ENCODE measurements around the gene GALNT1. TPM values are rescaled to one million over a fixed set of nuclear protein-coding genes. Genes with fewer than 3 reads are reported as not detected.

Gene GALNT1
- total RNA-seq, 6 donors from 2014 or later, result 15.0 to 70.9 (median 38.3) TPM

- H3K27me3 ChIP-seq, result no peaks in the 10 kb centered on the region
- no peak overlapping the region for H3K27ac ChIP-seq
- H3K36me3 ChIP-seq, result no peaks in the 10 kb centered on the region
- H3K4me1 ChIP-seq, result no peaks in the 10 kb centered on the region
- no peaks in the 10 kb centered on the region for H3K9me3 ChIP-seq
- WGBS, 2 donors, result 78 to 81% methylated on average over 5 of the region's 5 CpGs
- no peak for TF ChIP-seq EP300 (IDR thresholded peaks at IDR 0.05)
- no peak for TF ChIP-seq POLR2A (IDR thresholded peaks at IDR 0.05)
- TF ChIP-seq POLR2AphosphoS5 (IDR thresholded peaks at IDR 0.05), result no peak
- TF ChIP-seq CTCF (IDR thresholded peaks at IDR 0.05), result no peak
- no peak overlapping the region for H3K4me3 ChIP-seq
- no peak for ATAC-seq (ENCODE audit: low FRiP score in 2 of 2)
- DNase-seq, result no peak
These were observed 171.9 kb downstream of the GALNT1 start for GRCh38 chr18:35753306-35753910.

GRCh38 chr18:35754464-35754863 is 172.9 kb downstream of the GALNT1 start:
- Histone ChIP-seq H3K4me1 (no peaks in the 10 kb centered on the region), H3K36me3 (no peaks in the 10 kb centered on the region), H3K27ac (no peak overlapping the region), H3K9me3 (no peaks in the 10 kb centered on the region), H3K27me3 (no peaks in the 10 kb centered on the region), H3K4me3 (no peak overlapping the region)
- WGBS, 2 donors, result 57 to 65% methylated on average over 2 to 4 of the region's 4 CpGs
- TF ChIP-seq POLR2A (IDR thresholded peaks at IDR 0.05) (no peak), CTCF (IDR thresholded peaks at IDR 0.05) (no peak), EP300 (IDR thresholded peaks at IDR 0.05) (no peak), POLR2AphosphoS5 (IDR thresholded peaks at IDR 0.05) (no peak)
- DNase-seq, result no peak
- peak in 1 of 2 donors; percentile 50 for ATAC-seq (ENCODE audit: low FRiP score in 2 of 2)

- ATAC-seq (ENCODE audit: low FRiP score in 2 of 2) (no peak), DNase-seq (no peak)
- Histone ChIP-seq H3K4me1 (no peaks in the 10 kb centered on the region), H3K27ac (no peak overlapping the region), H3K36me3 (no peaks in the 10 kb centered on the region), H3K9me3 (no peaks in the 10 kb centered on the region), H3K4me3 (no peak overlapping the region), H3K27me3 (no peaks in the 10 kb centered on the region)
- TF ChIP-seq EP300 (IDR thresholded peaks at IDR 0.05) (no peak), POLR2A (IDR thresholded peaks at IDR 0.05) (no peak), POLR2AphosphoS5 (IDR thresholded peaks at IDR 0.05) (no peak), CTCF (IDR thresholded peaks at IDR 0.05) (no peak)
- 79 to 83% methylated on average over 7 of the region's 7 CpGs for WGBS, 2 donors
These were observed 173.8 kb downstream of the GALNT1 start for GRCh38 chr18:35755369-35755768.

- Histone ChIP-seq H3K9me3 (no peaks in the 10 kb centered on the region), H3K27ac (no peak overlapping the region), H3K4me1 (no peaks in the 10 kb centered on the region), H3K36me3 (no peaks in the 10 kb centered on the region), H3K4me3 (no peak overlapping the region), H3K27me3 (no peaks in the 10 kb centered on the region)
- WGBS, 2 donors, result 26% methylated on average over 5 of the region's 5 CpGs
- DNase-seq (peak in 1 of 2 donors; percentile 41), ATAC-seq (ENCODE audit: low FRiP score in 2 of 2) (peak; percentile 68 to 82)
- TF ChIP-seq CTCF (IDR thresholded peaks at IDR 0.05) (peak; percentile 55 to 81 (median 65)), POLR2A (IDR thresholded peaks at IDR 0.05) (no peak), POLR2AphosphoS5 (IDR thresholded peaks at IDR 0.05) (no peak)
These were observed 175.1 kb downstream of the GALNT1 start for GRCh38 chr18:35756506-35757117.

Other genes with a start within 250 kb of the GALNT1 start
- gene ZNF24, start 237.3 kb upstream of the GALNT1 start, total RNA-seq, result 10 to 100 TPM; 16.5 to 54.4 (median 37.8) TPM
- gene ZNF396, start 204.4 kb upstream of the GALNT1 start, total RNA-seq, result 1 to 10 TPM; 1.8 to 7.3 (median 3.5) TPM
- 10 to 100 TPM in 5 of 6 donors, 1 to 10 TPM in 1; 8.7 to 87.0 (median 19.6) TPM for gene INO80C, start 83.8 kb upstream of the GALNT1 start, total RNA-seq

Data from upper lobe of left lung (tissue), 6 donors.